GM23338 (cell line): ENCODE measurements around the gene ABCA13.

Source experiments
- CREB1 ChIP-seq: fragments of 250-450 bp; sonication (Bioruptor Pico); IDR thresholded peaks from 2 replicates; pipeline ENCODE4 v1.5.0; 2020; ENCODE audit warnings: low read depth, mild to moderate bottlenecking, moderate library complexity
- ETS1 ChIP-seq: IDR thresholded peaks from 2 replicates; pipeline ENCODE4 v1.6.1; 2016; ENCODE audit warnings: antibody characterized with exemption
- EZH2 ChIP-seq: fragments of 200-600 bp; sonication (generic); IDR thresholded peaks from one replicate; pipeline ENCODE4 v1.8.0; 2017; ENCODE audit warnings: antibody characterized with exemption, mild to moderate bottlenecking, low read depth; ENCODE audit not compliant: unreplicated experiment
- EZH2phosphoT487 ChIP-seq: fragments of 200-600 bp; sonication (generic); IDR thresholded peaks from one replicate; pipeline ENCODE4 v1.8.1; 2018; ENCODE audit warnings: antibody characterized with exemption; ENCODE audit not compliant: unreplicated experiment
- JUNB ChIP-seq: IDR thresholded peaks from one replicate; pipeline ENCODE4 v1.6.1; 2016; ENCODE audit warnings: antibody characterized with exemption; ENCODE audit not compliant: unreplicated experiment
- NANOG ChIP-seq: IDR thresholded peaks from 2 replicates; pipeline ENCODE4 v1.6.1; 2016; ENCODE audit warnings: antibody characterized with exemption, borderline replicate concordance
- POLR2AphosphoS5 ChIP-seq: IDR thresholded peaks from 2 replicates; pipeline ENCODE4 v1.6.1; 2016; ENCODE audit warnings: antibody characterized with exemption, low read depth
- REST ChIP-seq: IDR thresholded peaks from one replicate; pipeline ENCODE4 v1.6.1; 2018; ENCODE audit warnings: antibody characterized with exemption; ENCODE audit not compliant: unreplicated experiment
- STAT1 ChIP-seq: IDR thresholded peaks from one replicate; pipeline ENCODE4 v1.6.1; 2016; ENCODE audit warnings: antibody characterized with exemption; ENCODE audit not compliant: unreplicated experiment
- TF ChIP-seq, protein P1 (sequence below), 2 experiments: fragments of 200-600 bp in 1 of 2; sonication (generic) in 1 of 2; conservative IDR thresholded peaks; 2 replicates each; pipeline versions ENCODE4 v1.5.1 to v1.6.1; 2016 to 2017; ENCODE audit warnings: antibody characterized with exemption in 2 of 2, low read depth in 2 of 2, mild to moderate bottlenecking in 2 of 2, moderate library complexity in 1 of 2
- TF ChIP-seq, protein P2 (sequence below): fragments of 250-450 bp; sonication (Bioruptor Pico); IDR thresholded peaks from 2 replicates; pipeline ENCODE4 v1.5.0; 2020; ENCODE audit warnings: mild to moderate bottlenecking, moderate library complexity

DNA sequence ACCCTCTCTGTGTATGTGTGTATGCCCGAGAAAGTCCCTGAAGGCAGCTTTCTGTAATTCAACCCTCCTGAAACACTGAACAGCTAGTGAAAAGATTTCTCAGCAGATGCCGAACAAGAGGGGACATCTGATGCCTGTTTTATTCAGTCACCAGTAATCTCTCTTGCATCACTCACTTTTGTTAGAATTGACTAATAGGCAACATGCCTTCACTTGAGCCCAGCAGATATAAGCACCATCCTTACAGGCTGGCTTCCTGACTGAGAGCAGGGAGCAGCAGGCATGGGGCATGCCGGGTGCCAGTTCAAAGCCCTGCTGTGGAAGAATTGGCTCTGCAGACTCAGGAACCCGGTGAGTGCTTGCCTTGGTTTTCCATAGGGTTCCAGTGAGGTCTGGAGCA is at the start of gene ABCA13:
- TF ChIP-seq, protein P1, sequence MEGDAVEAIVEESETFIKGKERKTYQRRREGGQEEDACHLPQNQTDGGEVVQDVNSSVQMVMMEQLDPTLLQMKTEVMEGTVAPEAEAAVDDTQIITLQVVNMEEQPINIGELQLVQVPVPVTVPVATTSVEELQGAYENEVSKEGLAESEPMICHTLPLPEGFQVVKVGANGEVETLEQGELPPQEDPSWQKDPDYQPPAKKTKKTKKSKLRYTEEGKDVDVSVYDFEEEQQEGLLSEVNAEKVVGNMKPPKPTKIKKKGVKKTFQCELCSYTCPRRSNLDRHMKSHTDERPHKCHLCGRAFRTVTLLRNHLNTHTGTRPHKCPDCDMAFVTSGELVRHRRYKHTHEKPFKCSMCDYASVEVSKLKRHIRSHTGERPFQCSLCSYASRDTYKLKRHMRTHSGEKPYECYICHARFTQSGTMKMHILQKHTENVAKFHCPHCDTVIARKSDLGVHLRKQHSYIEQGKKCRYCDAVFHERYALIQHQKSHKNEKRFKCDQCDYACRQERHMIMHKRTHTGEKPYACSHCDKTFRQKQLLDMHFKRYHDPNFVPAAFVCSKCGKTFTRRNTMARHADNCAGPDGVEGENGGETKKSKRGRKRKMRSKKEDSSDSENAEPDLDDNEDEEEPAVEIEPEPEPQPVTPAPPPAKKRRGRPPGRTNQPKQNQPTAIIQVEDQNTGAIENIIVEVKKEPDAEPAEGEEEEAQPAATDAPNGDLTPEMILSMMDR (conservative IDR thresholded peaks at IDR 0.05; ENCODE audit: low read depth in 2 of 2) = no peak
- TF ChIP-seq POLR2AphosphoS5 (no peak), STAT1 (no peak), REST (no peak), EZH2 (no peak), EZH2phosphoT487 (no peak), CREB1 (CRISPR knock-in tag) (no peak), ETS1 (no peak), NANOG (no peak), JUNB (no peak)
- TF ChIP-seq, protein P2, sequence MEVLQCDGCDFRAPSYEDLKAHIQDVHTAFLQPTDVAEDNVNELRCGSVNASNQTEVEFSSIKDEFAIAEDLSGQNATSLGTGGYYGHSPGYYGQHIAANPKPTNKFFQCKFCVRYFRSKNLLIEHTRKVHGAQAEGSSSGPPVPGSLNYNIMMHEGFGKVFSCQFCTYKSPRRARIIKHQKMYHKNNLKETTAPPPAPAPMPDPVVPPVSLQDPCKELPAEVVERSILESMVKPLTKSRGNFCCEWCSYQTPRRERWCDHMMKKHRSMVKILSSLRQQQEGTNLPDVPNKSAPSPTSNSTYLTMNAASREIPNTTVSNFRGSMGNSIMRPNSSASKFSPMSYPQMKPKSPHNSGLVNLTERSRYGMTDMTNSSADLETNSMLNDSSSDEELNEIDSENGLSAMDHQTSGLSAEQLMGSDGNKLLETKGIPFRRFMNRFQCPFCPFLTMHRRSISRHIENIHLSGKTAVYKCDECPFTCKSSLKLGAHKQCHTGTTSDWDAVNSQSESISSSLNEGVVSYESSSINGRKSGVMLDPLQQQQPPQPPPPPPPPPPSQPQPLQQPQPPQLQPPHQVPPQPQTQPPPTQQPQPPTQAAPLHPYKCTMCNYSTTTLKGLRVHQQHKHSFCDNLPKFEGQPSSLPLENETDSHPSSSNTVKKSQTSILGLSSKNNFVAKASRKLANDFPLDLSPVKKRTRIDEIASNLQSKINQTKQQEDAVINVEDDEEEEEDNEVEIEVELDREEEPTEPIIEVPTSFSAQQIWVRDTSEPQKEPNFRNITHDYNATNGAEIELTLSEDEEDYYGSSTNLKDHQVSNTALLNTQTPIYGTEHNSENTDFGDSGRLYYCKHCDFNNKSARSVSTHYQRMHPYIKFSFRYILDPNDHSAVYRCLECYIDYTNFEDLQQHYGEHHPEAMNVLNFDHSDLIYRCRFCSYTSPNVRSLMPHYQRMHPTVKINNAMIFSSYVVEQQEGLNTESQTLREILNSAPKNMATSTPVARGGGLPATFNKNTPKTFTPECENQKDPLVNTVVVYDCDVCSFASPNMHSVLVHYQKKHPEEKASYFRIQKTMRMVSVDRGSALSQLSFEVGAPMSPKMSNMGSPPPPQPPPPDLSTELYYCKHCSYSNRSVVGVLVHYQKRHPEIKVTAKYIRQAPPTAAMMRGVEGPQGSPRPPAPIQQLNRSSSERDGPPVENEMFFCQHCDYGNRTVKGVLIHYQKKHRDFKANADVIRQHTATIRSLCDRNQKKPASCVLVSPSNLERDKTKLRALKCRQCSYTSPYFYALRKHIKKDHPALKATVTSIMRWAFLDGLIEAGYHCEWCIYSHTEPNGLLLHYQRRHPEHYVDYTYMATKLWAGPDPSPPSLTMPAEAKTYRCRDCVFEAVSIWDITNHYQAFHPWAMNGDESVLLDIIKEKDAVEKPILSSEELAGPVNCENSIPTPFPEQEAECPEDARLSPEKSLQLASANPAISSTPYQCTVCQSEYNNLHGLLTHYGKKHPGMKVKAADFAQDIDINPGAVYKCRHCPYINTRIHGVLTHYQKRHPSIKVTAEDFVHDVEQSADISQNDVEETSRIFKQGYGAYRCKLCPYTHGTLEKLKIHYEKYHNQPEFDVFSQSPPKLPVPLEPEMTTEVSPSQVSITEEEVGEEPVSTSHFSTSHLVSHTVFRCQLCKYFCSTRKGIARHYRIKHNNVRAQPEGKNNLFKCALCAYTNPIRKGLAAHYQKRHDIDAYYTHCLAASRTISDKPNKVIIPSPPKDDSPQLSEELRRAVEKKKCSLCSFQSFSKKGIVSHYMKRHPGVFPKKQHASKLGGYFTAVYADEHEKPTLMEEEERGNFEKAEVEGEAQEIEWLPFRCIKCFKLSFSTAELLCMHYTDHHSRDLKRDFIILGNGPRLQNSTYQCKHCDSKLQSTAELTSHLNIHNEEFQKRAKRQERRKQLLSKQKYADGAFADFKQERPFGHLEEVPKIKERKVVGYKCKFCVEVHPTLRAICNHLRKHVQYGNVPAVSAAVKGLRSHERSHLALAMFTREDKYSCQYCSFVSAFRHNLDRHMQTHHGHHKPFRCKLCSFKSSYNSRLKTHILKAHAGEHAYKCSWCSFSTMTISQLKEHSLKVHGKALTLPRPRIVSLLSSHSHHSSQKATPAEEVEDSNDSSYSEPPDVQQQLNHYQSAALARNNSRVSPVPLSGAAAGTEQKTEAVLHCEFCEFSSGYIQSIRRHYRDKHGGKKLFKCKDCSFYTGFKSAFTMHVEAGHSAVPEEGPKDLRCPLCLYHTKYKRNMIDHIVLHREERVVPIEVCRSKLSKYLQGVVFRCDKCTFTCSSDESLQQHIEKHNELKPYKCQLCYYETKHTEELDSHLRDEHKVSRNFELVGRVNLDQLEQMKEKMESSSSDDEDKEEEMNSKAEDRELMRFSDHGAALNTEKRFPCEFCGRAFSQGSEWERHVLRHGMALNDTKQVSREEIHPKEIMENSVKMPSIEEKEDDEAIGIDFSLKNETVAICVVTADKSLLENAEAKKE = no peak
